Esophagus mucosa (tissue), 1 donor: ENCODE data around the gene GRWD1. TPM values are rescaled to one million over a fixed set of nuclear protein-coding genes. Genes with fewer than 3 reads are reported as not detected.

Experiments used
- ATAC-seq: fragments of 200-7000 bp; cut with Tn5 transposase; one replicate; pipeline ENCODE4 v1.9.1; 2020
- total RNA-seq: library from RNA; stranded (reverse); gene quantifications from one replicate; pipeline ENCODE4 v1.2.4, GENCODE V29; 2023
- donor health status: DM: yes; HTN: yes; CAD: no.

Gene GRWD1
- total RNA-seq, result 24.6 TPM

GRCh38 chr19:48445606-48446481 lies at the start of gene GRWD1:
Gene GRWD1, plus strand, starts transcription at chr19:48445983. Its CDS starts 23 bp downstream, at chr19:48446006.
- ATAC-seq, result peak; percentile 90

DNA sequence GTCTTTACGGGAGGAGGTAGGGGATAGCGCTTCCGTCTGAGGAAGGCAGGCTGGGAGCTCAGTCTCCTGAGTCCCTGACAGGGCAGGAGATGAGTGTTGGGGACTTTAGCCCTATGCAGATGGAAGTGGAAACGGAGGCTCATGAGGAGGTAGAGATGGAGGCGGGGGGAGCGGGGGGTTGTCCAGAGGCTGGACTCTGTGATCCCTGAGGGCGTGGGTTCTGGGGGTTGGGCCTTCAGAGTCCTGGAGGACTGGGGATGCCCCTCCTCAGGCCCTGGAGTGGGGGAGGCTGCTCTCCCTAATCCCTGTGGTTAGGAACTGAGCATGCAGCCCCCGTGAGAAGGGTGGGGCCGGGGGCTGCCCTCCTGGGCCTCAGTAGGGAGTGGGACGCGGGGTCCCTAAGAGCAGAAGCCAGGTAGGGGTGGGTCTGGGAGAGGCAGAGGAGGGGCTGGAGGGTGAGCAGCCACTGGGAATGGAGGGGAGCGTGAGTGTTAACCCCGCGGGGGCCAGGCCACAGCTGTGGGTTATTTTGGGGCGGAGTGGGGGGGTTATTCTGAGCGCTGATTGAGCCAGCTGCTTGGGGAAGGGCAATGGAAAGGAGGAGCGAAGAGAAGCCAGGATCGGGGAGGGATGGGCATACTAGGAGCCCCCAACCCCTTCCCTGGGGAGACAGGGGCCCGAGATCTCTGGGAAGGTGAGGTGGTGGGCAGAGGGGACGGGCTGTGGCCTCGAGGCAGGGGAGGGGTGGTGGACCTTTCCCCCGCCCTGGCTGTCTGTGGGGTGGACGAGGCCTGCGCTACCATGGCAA lies 49.6 kb upstream of the GRWD1 start:
- no peak for ATAC-seq

DNA sequence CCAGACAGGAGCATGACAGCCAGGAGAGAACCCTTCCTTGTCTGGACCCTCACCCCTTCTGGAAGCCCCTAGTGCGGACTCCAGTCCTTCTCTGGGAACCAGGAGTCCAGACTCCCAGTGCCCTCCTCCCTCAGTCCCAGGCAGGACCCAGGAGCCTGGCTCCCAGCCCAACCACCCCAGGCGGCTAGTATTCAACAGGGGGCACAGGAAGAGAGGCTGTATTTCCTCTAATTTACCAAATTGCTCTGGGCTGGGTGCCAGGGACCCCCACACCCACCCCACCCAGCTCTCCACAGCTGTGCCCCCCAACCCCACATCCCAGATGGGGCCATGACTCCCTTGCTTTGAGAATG lies 49.0 kb upstream of the GRWD1 start:
- no peak for ATAC-seq

GRCh38 chr19:48397263-48398101 lies 48.3 kb upstream of the GRWD1 start:
- ATAC-seq, result no peak

- ATAC-seq, result no peak
Measured at GRCh38 chr19:48398102-48398374, 47.7 kb upstream of the GRWD1 start.

- peak; percentile 73 for ATAC-seq
Measured at GRCh38 chr19:48398375-48399235, 47.2 kb upstream of the GRWD1 start.

- peak; percentile 21 for ATAC-seq
Measured at GRCh38 chr19:48400018-48400742, 45.6 kb upstream of the GRWD1 start.

DNA sequence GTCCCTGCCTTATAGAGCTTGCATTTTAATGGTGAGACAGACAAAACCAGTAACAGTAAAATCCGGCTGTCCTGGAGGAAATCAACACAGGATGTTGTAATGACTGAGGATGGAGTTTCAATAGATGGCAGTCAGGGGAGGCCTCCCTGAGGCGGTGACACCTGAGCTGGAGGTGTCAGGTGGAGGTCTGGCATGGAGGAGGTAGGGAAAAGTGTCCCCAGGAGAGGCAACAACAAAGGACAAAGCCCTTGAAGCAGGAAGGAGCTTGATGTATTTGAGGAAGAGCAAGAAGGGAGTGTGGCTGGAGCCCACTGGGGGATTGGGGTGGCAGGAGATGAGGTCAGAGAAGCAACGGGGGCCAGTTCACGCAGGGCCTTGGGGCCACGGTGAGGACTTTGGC lies 44.5 kb upstream of the GRWD1 start:
- no peak for ATAC-seq

DNA sequence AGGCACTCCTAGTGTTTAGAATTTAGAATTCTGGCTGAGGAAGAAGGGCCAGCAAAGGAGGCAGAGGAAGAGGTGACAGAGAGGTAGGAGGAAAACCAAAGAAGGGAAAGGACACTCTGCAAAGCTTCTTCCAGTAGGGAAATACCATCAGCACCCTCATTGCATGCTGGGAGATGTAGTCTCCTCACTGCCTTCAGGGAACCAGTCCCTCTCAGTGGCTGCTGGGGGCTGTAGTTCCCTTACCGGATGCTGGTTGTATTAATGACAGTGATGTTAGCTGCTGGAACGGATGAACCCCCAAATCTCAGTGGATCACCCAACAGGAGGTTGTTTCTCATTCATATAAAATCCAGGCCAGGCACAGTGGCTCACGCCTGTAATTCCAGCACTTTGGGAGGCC lies 42.2 kb upstream of the GRWD1 start:
- ATAC-seq, result peak; percentile 32

GRCh38 chr19:48405010-48405659 lies 40.6 kb upstream of the GRWD1 start:
- no peak for ATAC-seq

GRCh38 chr19:48405850-48406249 lies 39.9 kb upstream of the GRWD1 start:
- peak; percentile 51 for ATAC-seq

DNA sequence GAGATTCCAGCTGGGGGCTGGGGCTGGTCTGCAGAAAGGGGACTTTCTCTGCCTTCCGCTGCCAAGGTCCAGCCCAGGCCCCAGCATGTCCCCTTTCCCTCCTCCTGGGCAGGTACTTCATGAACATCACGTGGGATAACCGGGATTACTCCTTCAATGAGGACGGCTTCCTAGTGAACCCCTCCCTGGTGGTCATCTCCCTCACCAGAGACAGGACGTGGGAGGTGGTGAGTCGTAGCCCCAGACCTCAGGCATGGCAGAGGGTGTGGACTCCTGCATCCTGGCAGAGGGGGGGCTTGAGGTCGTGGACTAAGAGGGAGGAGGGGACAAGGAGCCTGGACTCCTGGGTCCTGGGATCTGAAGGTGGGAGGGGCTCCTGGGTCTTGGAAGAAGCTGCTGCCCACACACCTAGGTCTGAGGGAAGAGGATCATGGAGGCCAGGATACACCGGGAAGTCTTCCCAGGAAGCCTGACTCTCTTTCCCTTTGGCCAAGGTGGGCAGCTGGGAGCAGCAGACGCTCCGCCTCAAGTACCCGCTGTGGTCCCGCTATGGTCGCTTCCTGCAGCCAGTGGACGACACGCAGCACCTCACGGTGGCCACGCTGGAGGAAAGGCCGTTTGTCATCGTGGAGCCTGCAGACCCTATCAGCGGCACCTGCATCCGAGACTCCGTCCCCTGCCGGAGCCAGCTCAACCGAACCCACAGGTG lies 31.8 kb upstream of the GRWD1 start:
- peak; percentile 19 for ATAC-seq

DNA sequence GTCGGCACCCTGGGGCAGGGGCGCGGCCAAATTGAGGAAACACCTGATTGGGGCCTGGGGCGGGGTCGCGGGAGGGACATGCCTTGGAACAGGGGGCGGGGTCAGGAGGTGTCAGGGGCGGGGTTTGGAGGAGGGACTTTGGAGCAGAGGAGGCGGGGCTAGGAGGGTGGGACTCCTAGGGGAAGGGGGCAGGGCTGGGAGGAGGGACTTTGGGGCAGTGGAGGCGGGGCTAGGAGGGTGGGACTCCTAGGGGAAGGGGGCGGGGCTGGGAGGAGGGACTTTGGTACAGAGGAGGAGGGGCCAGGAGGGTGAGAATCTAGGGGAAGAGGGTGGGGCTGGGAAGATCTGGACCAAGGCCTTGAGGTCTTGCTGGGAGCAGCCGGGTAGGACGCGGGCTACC lies 30.4 kb upstream of the GRWD1 start:
- peak; percentile 83 for ATAC-seq

DNA sequence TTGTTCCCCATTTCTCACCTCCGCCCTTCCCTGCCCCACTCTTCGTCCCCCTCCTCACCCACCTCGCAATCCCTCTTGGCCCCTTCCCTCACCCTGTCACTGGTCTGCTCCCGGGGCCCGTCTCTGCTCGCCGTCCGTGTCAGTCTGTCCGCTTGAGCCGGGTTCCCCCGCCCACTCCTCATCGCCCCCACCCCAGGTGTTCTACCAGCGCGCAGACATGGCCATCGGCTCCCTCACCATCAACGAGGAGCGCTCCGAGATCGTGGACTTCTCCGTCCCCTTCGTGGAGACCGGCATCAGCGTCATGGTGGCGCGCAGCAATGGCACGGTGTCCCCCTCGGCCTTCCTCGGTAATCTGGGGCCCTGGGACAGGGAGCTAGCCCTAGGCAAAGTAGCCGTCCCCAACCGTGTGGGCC lies 30.0 kb upstream of the GRWD1 start:
- no peak for ATAC-seq

GRCh38 chr19:48417421-48417820 lies 28.4 kb upstream of the GRWD1 start:
- no peak for ATAC-seq

DNA sequence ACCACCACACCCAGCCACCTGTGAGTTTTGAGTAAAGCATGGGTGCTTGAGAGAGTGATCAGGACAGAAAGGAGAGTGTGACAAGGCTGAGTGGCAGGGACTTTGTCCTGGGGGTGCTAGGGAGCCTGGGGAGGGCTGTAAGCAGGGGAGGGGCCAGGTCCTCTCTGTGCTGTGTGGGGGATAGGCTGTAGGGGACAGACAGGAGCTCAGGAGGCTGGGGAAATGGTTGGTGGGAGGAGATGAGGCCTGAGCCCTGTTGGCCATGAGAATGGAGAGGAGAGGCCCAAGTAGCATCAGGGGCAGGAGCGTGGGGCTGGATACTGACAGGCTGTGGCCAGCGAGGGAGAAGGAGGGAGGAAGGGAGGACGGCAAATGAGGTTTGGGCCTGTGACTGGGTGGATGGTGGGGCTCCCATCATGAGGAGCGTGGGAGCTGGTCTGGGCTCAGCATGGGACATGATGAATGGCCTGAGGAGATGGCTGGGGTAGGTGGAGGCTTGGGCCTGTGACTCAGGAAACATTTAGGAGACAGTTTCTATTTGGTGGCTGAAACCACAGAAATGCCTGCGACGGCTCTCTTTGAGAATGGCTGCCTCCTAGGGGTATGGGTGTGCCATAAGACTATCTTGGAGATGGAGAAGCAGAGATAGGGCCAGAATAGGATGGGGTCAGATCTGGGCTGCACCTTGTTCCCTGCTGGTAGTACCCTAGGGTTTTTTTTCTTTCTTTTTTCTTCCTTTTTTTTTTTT lies 27.3 kb upstream of the GRWD1 start:
- no peak for ATAC-seq

GRCh38 chr19:48419158-48419920 lies 26.4 kb upstream of the GRWD1 start:
- ATAC-seq, result no peak

- ATAC-seq, result peak; percentile 42
Measured at GRCh38 chr19:48421548-48421947, 24.2 kb upstream of the GRWD1 start.
